Lung (tissue), 12 donors: ENCODE measurements around the gene GRK3. TPM values are rescaled to one million over a fixed set of nuclear protein-coding genes. Genes with fewer than 3 reads are reported as not detected.

Experiments
- ATAC-seq: fragments of 200-7000 bp; cut with Tn5 transposase; one replicate; pipeline ENCODE4 v1.9.1; 2020; ENCODE audit warnings: moderate number of reproducible peaks; ENCODE audit not compliant: insufficient read depth, low FRiP score
- DNase-seq, 3 donors: peaks; one replicate each; pipeline ENCODE4 v3.0.0-alpha.2; 2013 to 2017
- H3K27ac ChIP-seq, 2 donors: one replicate each; pipeline ENCODE4 v1.5.1; 2013; ENCODE audit warnings: mild to moderate bottlenecking in 2 of 2, moderate library complexity in 2 of 2, control low read depth in 1 of 2, inconsistent platforms in 1 of 2, low read depth in 1 of 2, low read length in 1 of 2
- H3K27me3 ChIP-seq, 3 donors: one replicate each; pipeline ENCODE4 v1.5.1; 2013; ENCODE audit warnings: low read length in 2 of 3; ENCODE audit not compliant: control insufficient read depth in 3 of 3, insufficient read depth in 3 of 3
- H3K36me3 ChIP-seq, 4 donors: one replicate each; pipeline ENCODE4 v1.5.1; 2013; ENCODE audit warnings: low read length in 4 of 4, mild to moderate bottlenecking in 1 of 4, moderate library complexity in 1 of 4; ENCODE audit not compliant: control insufficient read depth in 4 of 4, insufficient read depth in 4 of 4
- H3K4me1 ChIP-seq, 5 donors: one replicate each; pipeline ENCODE4 v1.5.1; 2013; ENCODE audit warnings: low read length in 5 of 5, mild to moderate bottlenecking in 2 of 5, moderate library complexity in 1 of 5; ENCODE audit not compliant: control insufficient read depth in 5 of 5, insufficient read depth in 5 of 5
- H3K4me3 ChIP-seq: one replicate; pipeline ENCODE4 v1.5.1; 2013; ENCODE audit warnings: mild to moderate bottlenecking, control low read depth, moderate library complexity
- H3K9ac ChIP-seq, 2 donors: one replicate each; pipeline ENCODE4 v1.5.1; 2013; ENCODE audit warnings: low read length in 2 of 2, control low read depth in 1 of 2; ENCODE audit not compliant: insufficient read depth in 1 of 2
- H3K9me3 ChIP-seq, 4 donors: one replicate each; pipeline ENCODE4 v1.5.1; 2013; ENCODE audit warnings: low read length in 3 of 4, mild to moderate bottlenecking in 1 of 4, moderate library complexity in 1 of 4; ENCODE audit not compliant: control insufficient read depth in 4 of 4, insufficient read depth in 3 of 4
- CTCF ChIP-seq: IDR thresholded peaks from 2 replicates; pipeline ENCODE4 v1.5.1; 2012; ENCODE audit warnings: mild to moderate bottlenecking; ENCODE audit errors: control extremely low read depth, extremely low read depth
- WGBS, 2 donors: extraction: QIAGEN DNeasy Blood & Tissue Kit; methylation state at CpG; one replicate each; pipeline ENCODE4 v1.1.7; 2013; 5-methylcytosine and 5-hydroxymethylcytosine counted together
- polyA plus RNA-seq, 2 donors: library from polyadenylated mRNA; stranded (reverse); fragments of 200-250 nt; gene quantifications; one replicate each; pipeline ENCODE4 v1.2.1, GENCODE V29; 2013
- total RNA-seq, 2 donors: library from RNA; depleted of rRNA in 1 of 2; stranded (reverse); fragments of >200 nt in 1 of 2; gene quantifications; one replicate each; pipeline ENCODE4 v1.2.1, GENCODE V29; 2014 to 2021
- donor health status: control.
- donor health status: control.
- donor health status: Bipolar disorder and iron deficiency.
- donor health status: healthy.
- donor health status: DM: yes; HTN: yes; CAD: no.

GRK3 gene
- total and polyA plus RNA-seq, 4 donors: 5.0 to 27.3 (median 18.0) TPM

- no peak overlapping the region for H3K9ac ChIP-seq
Observed at GRCh38 chr22:25712661-25713400, 148.4 kb downstream of the GRK3 start.

GRCh38 chr22:25714070-25714469, 149.6 kb downstream of the GRK3 start:
- Histone ChIP-seq H3K27me3 (no peaks in the 10 kb centered on the region), H3K36me3 (peaks cover 0 to 29% (median 1%) of the 10 kb centered on the region in 4 donors), H3K4me3 (no peak overlapping the region), H3K9ac (no peak overlapping the region), H3K27ac (no peak overlapping the region), H3K9me3 (no peaks in the 10 kb centered on the region), H3K4me1 (peaks cover 0 to 4% (median 0%) of the 10 kb centered on the region in 5 donors)
- WGBS, 2 donors: 91 to 94% methylated on average over 7 of the region's 7 CpGs
- ATAC-seq (no peak), DNase-seq (no peak)
- TF ChIP-seq CTCF: no peak

More at GRCh38 chr22:25712661-25713400, 148.4 kb downstream of the GRK3 start:
- WGBS, 2 donors: 85 to 92% methylated on average over 7 of the region's 7 CpGs
- Histone ChIP-seq H3K9me3 (no peaks in the 10 kb centered on the region), H3K36me3 (peaks cover 0 to 23% (median 1%) of the 10 kb centered on the region in 4 donors), H3K27ac (no peak overlapping the region), H3K27me3 (no peaks in the 10 kb centered on the region), H3K4me1 (peaks cover 0 to 4% (median 0%) of the 10 kb centered on the region in 5 donors), H3K4me3 (no peak overlapping the region)
- DNase-seq (no peak), ATAC-seq (no peak)
- no peak for TF ChIP-seq CTCF

GRCh38 chr22:25714739-25715138, 150.3 kb downstream of the GRK3 start:
- no peaks in the 10 kb centered on the region for H3K9me3 ChIP-seq
- no peak for TF ChIP-seq CTCF
- no peak overlapping the region for H3K9ac ChIP-seq

More at GRCh38 chr22:25714739-25715138, 150.3 kb downstream of the GRK3 start:
- 76 to 85% methylated on average over 6 of the region's 6 CpGs for WGBS, 2 donors
- Histone ChIP-seq H3K27ac (no peak overlapping the region), H3K4me3 (no peak overlapping the region), H3K36me3 (peaks cover 0 to 24% (median 1%) of the 10 kb centered on the region in 4 donors), H3K4me1 (peaks cover 0 to 4% (median 0%) of the 10 kb centered on the region in 5 donors), H3K27me3 (no peaks in the 10 kb centered on the region)
- ATAC-seq: no peak
- DNase-seq: no peak
